ENCODE data around the gene BRWD1. TPM values are rescaled to one million over a fixed set of nuclear protein-coding genes. Genes with fewer than 3 reads are reported as not detected.

The BRWD1 gene
- total and polyA plus RNA-seq, 2 of the 8 experiments (the other 6 are each of a cell fraction or from before 2014, with no cell fraction given): 9.3 to 45.2 TPM

GRCh38 chr21:39339231-39339630, 25.8 kb upstream of the BRWD1 start:
- no peak overlapping the region for H2BK20ac ChIP-seq (ENCODE audit: low read length)
- CTCF ChIA-PET (ENCODE audit: partially characterized antibody): interaction anchor here (0.8 to 1.7 kb wide), 4 partner anchors 13 to 105 kb away, joined by 3 to 4 read pairs (median 4); no protein-coding TSS in a partner anchor
- 82% methylated on average over 2 of the region's 2 CpGs; no CpG with 5 or more reads in 1 of the 2 experiments for WGBS, 2 experiments (ENCODE audit: extremely low coverage in 1 of 2, insufficient coverage in 1 of 2, insufficient read length in 1 of 2, insufficient replicate concordance in 2 of 2, low coverage in 1 of 2, low lambda C conversion rate in 2 of 2, missing lambda C conversion rate in 1 of 2)
- no peak for TF ChIP-seq RFX5 (IDR thresholded peaks at IDR 0.05; ENCODE audit: borderline replicate concordance, low read depth, low read length)
- no peak for TF ChIP-seq TEAD4 (IDR thresholded peaks at IDR 0.05; ENCODE audit: low read depth, low read length)
- TF ChIP-seq TBP (IDR thresholded peaks at IDR 0.05; ENCODE audit: low read depth, low read length): no peak
- TF ChIP-seq NANOG (IDR thresholded peaks at IDR 0.05; ENCODE audit: insufficient read depth, low read depth, low read length, poor library complexity, severe bottlenecking): no peak
- TF ChIP-seq TAF1 (IDR thresholded peaks at IDR 0.05; ENCODE audit: low read depth, low read length): no peak
- TF ChIP-seq FOSL1 (IDR thresholded peaks at IDR 0.05; ENCODE audit: insufficient read depth, low read depth, low read length): no peak
- TF ChIP-seq EGR1 (IDR thresholded peaks at IDR 0.05; ENCODE audit: borderline replicate concordance, low read depth, low read length): no peak
- no peak for TF ChIP-seq POU5F1 (IDR thresholded peaks at IDR 0.05; ENCODE audit: low read depth, low read length)
- no peak for TF ChIP-seq JUN (IDR thresholded peaks at IDR 0.05; ENCODE audit: low read depth, low read length)
- TF ChIP-seq SP1 (IDR thresholded peaks at IDR 0.05; ENCODE audit: low read depth, low read length): no peak
- no peak for TF ChIP-seq SIN3A (conservative IDR thresholded peaks at IDR 0.05 in 1 of 2, IDR thresholded peaks at IDR 0.05 in 1 of 2; ENCODE audit: low read depth in 1 of 2, low read length in 2 of 2)
- no peak for TF ChIP-seq ASH2L (IDR thresholded peaks at IDR 0.05; ENCODE audit: low read length)
- no peak for TF ChIP-seq TCF12 (IDR thresholded peaks at IDR 0.05; ENCODE audit: low read depth, low read length)
- no peak for TF ChIP-seq CEBPB (IDR thresholded peaks at IDR 0.05; ENCODE audit: low read depth, low read length)

More at GRCh38 chr21:39339231-39339630, 25.8 kb upstream of the BRWD1 start:
- H3K36me3 ChIP-seq (ENCODE audit: control insufficient read depth in 2 of 4, insufficient read depth in 4 of 4, low read length in 3 of 4): peaks cover 8 to 32% (median 19%) of the 10 kb centered on the region in 4 experiments; a peak in 7 of 8 replicates
- H3K4me2 ChIP-seq (ENCODE audit: insufficient read depth in 1 of 2, low read depth in 2 of 2, low read length in 2 of 2): no peak overlapping the region
- no peak overlapping the region for H3K9ac ChIP-seq (replicated peaks in 1 of 4; ENCODE audit: extremely low read depth in 1 of 4, low read depth in 3 of 4, low read length in 3 of 4)
- H3K4ac ChIP-seq (replicated peaks; ENCODE audit: insufficient read length, low read depth, low read length): no peak overlapping the region
- no peak overlapping the region for H2BK15ac ChIP-seq (ENCODE audit: low read length)
- H4K91ac ChIP-seq (replicated peaks; ENCODE audit: insufficient read length, low read length): no peak overlapping the region
- no peaks in the 10 kb centered on the region for H3K4me1 ChIP-seq (replicated peaks in 1 of 4; ENCODE audit: control insufficient read depth in 3 of 4, insufficient read depth in 4 of 4, low read length in 3 of 4)
- no peaks in the 10 kb centered on the region for H3K23me2 ChIP-seq (ENCODE audit: low read depth, low read length)
- H3K4me3 ChIP-seq (ENCODE audit: extremely low read depth in 1 of 4, insufficient read depth in 2 of 4, low read depth in 3 of 4, low read length in 4 of 4): no peak overlapping the region
- H3K79me2 ChIP-seq (ENCODE audit: control insufficient read depth in 1 of 2, insufficient read depth in 2 of 2, low read length in 2 of 2): no peaks in the 10 kb centered on the region
- no peak overlapping the region for H2AK5ac ChIP-seq (ENCODE audit: low read depth, low read length)
- POLR2A ChIA-PET (ENCODE audit: partially characterized antibody): interaction anchor here (0.9 to 6.6 kb wide), 7 partner anchors 8 to 106 kb away, joined by 3 to 80 read pairs (median 6); partner anchors contain the start of genes BRWD1, HMGN1 and LCA5L
- H2BK12ac ChIP-seq (ENCODE audit: low read depth, low read length): no peak overlapping the region
- H3K56ac ChIP-seq (replicated peaks; ENCODE audit: insufficient read length, low read depth, low read length): no peak overlapping the region
- no peak for DNase-seq (ENCODE audit: low read depth in 1 of 2, low spot score in 2 of 2)
- H3K18ac ChIP-seq (ENCODE audit: extremely low read depth, low read length): no peak overlapping the region
- FAIRE-seq: no peak
- no peaks in the 10 kb centered on the region for H3K27me3 ChIP-seq (replicated peaks in 1 of 4; ENCODE audit: control insufficient read depth in 3 of 4, extremely low read depth in 1 of 4, insufficient read depth in 3 of 4, low read length in 3 of 4)
- no peaks in the 10 kb centered on the region for H3K9me3 ChIP-seq (ENCODE audit: insufficient read depth in 2 of 2, low read depth in 1 of 2, low read length in 1 of 2)
- H2AFZ ChIP-seq (ENCODE audit: low read length): no peak overlapping the region
- no peak overlapping the region for H4K5ac ChIP-seq (ENCODE audit: insufficient read length, low read depth, low read length)
- no peak overlapping the region for H3K27ac ChIP-seq (ENCODE audit: low read depth, low read length)
- no peak overlapping the region for H3K23ac ChIP-seq (ENCODE audit: insufficient read length)
- H4K20me1 ChIP-seq (replicated peaks in 1 of 2; ENCODE audit: control insufficient read depth in 1 of 2, insufficient read depth in 2 of 2, low read length in 2 of 2): peaks cover 0 to 1% of the 10 kb centered on the region in 2 experiments
- H2BK5ac ChIP-seq (ENCODE audit: low read depth, low read length): no peak overlapping the region
- H4K8ac ChIP-seq (ENCODE audit: extremely low read depth, insufficient read depth, low read length): no peak overlapping the region
- no peak overlapping the region for H3K14ac ChIP-seq (ENCODE audit: insufficient read length)
- H2BK120ac ChIP-seq (replicated peaks; ENCODE audit: low read depth, low read length): no peak overlapping the region
- H3K79me1 ChIP-seq (ENCODE audit: low read depth, low read length): no peaks in the 10 kb centered on the region

Measured in H1 (cell line).